Activated CD8-positive, alpha-beta memory T cell treated with anti-CD3 and anti-CD28 coated beads, Interleukin-2, amount 50 U/mL, for 24 hours (primary cell): ENCODE results near the gene TLCD3A.
"Not testable (repeated sequence)": the region's sequence is repeated elsewhere in the genome, so short reads cannot be mapped to it uniquely, and the experiment has no call there.

Experiments
- DNase-seq: peaks from one replicate; pipeline ENCODE4 v3.0.0-alpha.2; 2020; ENCODE audit errors: extremely low read depth

Gene TLCD3A

DNA sequence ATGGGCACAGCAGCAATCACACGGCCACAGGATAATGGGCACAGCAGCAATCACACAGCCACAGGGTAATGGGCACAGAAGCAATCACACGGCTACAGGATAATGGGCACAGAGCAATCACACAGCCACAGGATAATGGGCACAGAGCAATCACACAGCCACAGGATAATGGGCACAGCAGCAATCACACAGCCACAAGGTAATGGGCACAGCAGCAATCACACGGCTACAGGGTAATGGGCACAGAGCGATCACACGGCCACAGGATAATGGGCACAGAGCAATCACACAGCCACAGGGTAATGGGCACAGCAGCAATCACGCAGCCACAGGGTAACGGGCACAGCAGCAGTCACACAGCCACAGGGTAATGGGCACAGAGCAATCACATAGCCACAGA is 17.0 kb downstream of the TLCD3A start:
- not testable (repeated sequence) for DNase-seq

- DNase-seq, result no peak
These were observed 18.1 kb downstream of the TLCD3A start for GRCh38 chr17:750431-751037.

DNA sequence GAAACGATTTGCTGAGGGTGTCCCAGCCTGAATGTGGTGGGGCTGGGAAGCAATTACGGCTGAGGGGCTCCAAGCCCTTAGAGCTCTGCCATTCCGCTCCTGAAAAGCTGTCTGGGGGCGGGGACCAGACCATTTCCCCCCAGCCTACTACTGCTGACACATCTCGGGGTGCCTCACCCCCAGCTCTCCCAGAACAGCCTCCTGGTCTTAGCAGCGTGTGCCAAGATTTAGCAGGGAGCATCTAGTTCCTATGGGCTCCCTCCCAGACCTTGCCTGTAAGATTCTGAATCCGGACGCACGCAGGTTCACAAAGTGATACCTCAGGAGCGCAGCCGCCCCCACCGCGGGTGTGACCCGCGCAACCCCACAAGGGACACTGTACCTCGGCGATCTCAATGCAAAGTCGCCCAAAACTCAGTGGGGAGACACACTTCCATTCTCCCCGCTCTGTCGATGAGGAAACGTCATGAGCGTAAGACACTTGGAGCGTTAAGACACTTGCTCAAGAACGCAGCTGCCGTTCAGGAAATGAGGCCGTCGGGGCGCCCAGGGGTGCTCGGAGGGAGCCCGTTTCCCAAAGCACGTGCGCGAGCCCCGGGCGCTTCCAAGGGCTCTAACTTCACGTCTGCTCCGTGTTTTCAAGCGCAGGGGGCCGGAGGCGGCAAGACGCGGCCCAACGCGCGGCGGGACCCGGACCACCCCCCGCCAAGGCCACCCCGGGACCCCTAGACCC is 19.0 kb downstream of the TLCD3A start:
- DNase-seq, result no peak

DNA sequence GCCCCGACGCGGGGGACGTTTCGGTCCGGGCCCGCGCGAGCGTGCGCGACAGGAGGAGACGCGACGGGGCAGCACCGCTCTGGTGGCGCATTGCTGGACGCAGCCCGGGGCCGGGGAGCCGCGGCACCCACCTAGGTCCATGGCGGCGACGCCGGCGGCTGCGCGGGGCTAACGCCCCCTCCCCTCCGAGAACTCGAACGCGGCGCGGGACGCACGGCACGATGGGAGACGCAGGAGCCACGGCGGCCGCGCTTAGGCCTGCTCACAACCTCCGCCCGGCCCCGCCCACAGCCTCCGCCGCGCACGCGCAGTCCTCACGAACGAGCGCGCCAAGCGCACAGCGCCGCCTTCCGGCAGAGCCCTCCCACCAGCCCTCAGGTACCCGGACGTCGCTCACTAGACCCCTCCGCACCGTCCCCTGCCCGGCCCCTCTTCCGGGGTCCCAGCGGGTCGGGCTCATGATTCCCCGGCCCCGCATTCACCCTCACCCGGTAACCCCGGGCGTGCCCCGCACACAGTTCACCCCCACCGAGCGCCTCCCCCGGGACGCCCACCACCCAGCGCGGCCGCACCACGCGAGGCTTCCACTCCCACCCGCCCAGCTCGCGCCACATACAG is 19.7 kb downstream of the TLCD3A start, which contains the start of gene GEMIN4:
Gene GEMIN4, minus strand, starts transcription at position 263 of the 618 bp plus-strand sequence. Its CDS starts 122 bp downstream, at position 141.
- peak; percentile 93 for DNase-seq

DNA sequence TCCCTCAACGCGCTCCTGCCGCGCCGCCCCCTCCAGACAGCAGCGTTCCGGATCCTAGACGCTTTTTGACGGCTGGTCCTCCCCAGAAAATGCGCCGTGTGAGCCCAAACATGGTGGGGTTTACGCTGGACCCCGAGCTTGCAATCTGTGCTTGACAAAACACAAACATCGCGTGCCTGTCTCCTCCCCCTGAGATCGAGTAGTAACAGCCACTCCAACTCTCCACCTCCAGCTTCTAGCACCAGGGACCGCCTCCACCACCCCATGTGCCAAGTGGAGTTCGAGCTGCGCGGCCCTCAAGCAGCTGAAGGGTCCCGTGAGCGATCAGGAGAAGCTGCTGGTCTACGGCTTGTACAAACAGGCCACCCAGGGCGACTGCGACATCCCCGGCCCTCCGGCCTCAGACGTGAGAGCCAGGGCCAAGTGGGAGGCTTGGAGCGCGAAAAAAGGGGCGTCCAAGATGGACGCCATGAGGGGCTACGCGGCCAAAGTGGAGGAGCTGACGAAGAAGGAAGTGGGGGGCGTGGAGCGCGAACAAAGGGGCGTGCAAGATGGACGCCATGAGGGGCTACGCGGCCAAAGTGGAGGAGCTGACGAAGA is 20.3 kb downstream of the TLCD3A start:
- DNase-seq, result no peak

GRCh38 chr17:753418-753817 is 21.0 kb downstream of the TLCD3A start:
- no peak for DNase-seq

DNA sequence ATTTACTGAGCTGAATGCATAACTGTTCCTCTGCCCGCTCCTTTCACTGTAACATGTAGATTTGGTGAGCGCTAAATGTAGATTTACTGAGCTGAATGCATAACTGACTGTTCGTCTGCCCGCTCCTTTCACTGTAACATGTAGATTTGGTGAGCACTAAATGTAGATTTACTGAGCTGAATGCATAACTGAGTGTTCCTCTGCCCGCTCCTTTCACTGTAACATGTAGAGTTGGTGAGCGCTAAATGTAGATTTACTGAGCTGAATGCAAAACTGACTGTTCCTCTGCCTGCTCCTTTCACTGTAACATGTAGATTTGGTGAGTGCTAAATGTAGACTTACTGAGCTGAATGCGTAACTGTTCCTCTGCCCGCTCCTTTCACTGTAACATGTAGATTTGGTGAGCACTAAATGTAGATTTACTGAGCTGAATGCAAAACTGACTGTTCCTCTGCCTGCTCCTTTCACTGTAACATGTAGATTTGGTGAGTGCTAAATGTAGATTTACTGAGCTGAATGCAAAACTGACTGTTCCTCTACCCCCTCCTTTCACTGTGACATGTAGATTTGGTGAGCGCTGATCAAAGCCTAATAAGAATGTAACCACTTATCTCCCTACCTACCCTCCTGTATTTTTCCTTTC is 23.0 kb downstream of the TLCD3A start:
- not testable (repeated sequence) for DNase-seq

- not testable (repeated sequence) for DNase-seq
These were observed 23.7 kb downstream of the TLCD3A start for GRCh38 chr17:756010-756567.

GRCh38 chr17:759964-760363 is 27.6 kb downstream of the TLCD3A start:
- no peak for DNase-seq

GRCh38 chr17:760371-760770 is 28.0 kb downstream of the TLCD3A start:
- no peak for DNase-seq

GRCh38 chr17:767076-767475 is 34.7 kb downstream of the TLCD3A start:
- no peak for DNase-seq

GRCh38 chr17:773016-773415 is 40.6 kb downstream of the TLCD3A start:
- DNase-seq, result no peak

GRCh38 chr17:773467-774312 is 41.3 kb downstream of the TLCD3A start:
- DNase-seq, result no peak

- no peak for DNase-seq
These were observed 41.9 kb downstream of the TLCD3A start for GRCh38 chr17:774313-774584.

- no peak for DNase-seq
These were observed 45.7 kb downstream of the TLCD3A start for GRCh38 chr17:778096-778495.

- peak; percentile 77 for DNase-seq
These were observed 49.7 kb downstream of the TLCD3A start, which contains the start of the genes GLOD4 and MRM3 for GRCh38 chr17:781805-782731. TSS of gene GLOD4 (minus strand) at chr17:782280. CDS start at chr17:782255, 25 bp downstream. TSS of gene MRM3 (plus strand) at chr17:782353. CDS start at chr17:782379, 26 bp downstream.

GRCh38 chr17:784143-784542 is 51.7 kb downstream of the TLCD3A start:
- DNase-seq, result no peak

DNA sequence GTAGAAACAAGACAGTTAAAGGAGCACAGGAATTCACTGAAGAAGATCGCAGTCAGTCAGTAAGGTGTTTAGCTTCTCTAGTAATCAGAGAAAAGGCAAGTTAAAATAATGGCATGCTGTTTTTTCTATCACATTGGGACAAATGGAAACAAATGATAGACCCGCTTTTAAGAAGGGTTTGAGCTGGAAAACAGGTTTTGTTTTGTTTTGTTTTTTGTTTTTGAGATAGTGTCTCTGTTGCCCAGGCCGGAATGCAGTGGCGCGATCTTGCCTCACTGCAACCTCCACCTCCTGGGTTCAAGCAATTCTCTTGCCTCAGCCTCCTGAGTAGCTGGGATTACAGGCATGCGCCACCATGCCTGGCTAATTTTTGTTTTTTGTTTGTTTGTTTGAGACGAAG is 53.5 kb downstream of the TLCD3A start:
- not testable (repeated sequence) for DNase-seq

DNA sequence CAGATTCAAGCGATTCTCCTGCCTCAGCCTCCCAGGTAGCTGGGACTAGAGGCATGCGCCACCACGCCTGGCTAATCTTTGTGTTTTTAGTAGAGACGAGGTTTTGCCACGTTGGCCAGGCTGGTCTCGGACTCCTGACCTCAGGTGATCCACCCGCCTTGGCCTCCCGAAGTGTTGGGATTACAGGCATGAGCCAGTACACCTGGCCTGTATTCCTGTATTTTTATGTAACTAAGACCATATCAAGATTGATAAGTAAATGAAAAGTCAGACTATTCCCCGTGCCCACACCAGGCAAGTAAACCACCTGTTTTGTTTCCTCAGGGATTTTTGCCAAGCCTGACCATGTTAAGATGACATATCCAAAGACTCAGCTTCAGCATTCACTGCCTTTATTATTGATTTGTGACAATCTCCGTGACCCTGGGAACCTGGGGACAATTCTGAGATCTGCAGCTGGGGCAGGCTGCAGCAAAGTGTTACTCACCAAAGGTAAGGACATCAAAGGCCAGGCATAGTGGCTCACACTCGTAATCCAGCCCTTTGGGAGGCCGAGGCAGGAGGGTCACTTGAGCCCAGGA is 55.3 kb downstream of the TLCD3A start:
- no peak for DNase-seq
